K562 (cell line): ENCODE measurements around the gene AP3S2. TPM values are rescaled to one million over a fixed set of nuclear protein-coding genes. Genes with fewer than 3 reads are reported as not detected.
A peak's percentile ranks its signal among the peaks of the same experiment; 100 is the strongest.

Experiments used
- ATAC-seq: fragments of 200-7000 bp; cut with Tn5 transposase; 3 replicates; pipeline ENCODE4 v1.9.1; 2020; ENCODE audit warnings: moderate library complexity
- BruUV-seq: library from RNA; stranded (reverse); fragments of 400-500 nt; replicated peaks from 2 replicates; lab custom pipeline; 2021; lab: Mats Ljungman, UMichigan
- CTCF ChIA-PET: fragments of 300-600 bp; formaldehyde crosslinking; extraction: SDS; loops from one replicate; lab custom pipeline; 2021; ENCODE audit warnings: low intra/inter-chr PET ratio; lab: Yijun Ruan, JAX
- POLR2A ChIA-PET: fragments of 300-600, 350-650 bp; sonication (Branson Sonifier 250); formaldehyde crosslinking; extraction: SDS; loops from one replicate; lab custom pipeline; 2021; ENCODE audit warnings: antibody characterized with exemption, inconsistent platforms; lab: Yijun Ruan, JAX
- DNase-seq, 4 experiments: peaks; one replicate each; pipeline versions ENCODE4 v3.0.0 to v3.0.0-alpha.2; 2011 to 2018; ENCODE audit warnings: low spot score in 3 of 4, mixed read lengths in 3 of 4; ENCODE audit errors: extremely low read depth in 1 of 4
- FAIRE-seq: peaks from 2 replicates; lab custom pipeline; 2011; peaks lifted over from hg19 to GRCh38; lab: Jason Lieb, UNC
- H2AFZ ChIP-seq: 2 replicates; pipeline ENCODE4 v1.6.0; 2011; ENCODE audit warnings: low read depth, low read length, control low read depth, inconsistent platforms
- H3K27ac ChIP-seq: fragments of 200-600 bp; 3 replicates; pipeline ENCODE4 v1.8.0; 2011; ENCODE audit warnings: low read depth, mild to moderate bottlenecking, control low read depth, inconsistent platforms, low read length, moderate library complexity, mixed read lengths; ENCODE audit errors: extremely low read depth
- H3K27me3 ChIP-seq, 2 experiments: fragments of 300-600 bp in 1 of 2; 2 replicates in 1 of 2; 3 replicates in 1 of 2; pipeline versions ENCODE4 v1.6.0 to v1.8.0; 2011; ENCODE audit warnings: inconsistent platforms in 2 of 2, low read length in 2 of 2, mild to moderate bottlenecking in 1 of 2, mixed read lengths in 1 of 2, moderate library complexity in 1 of 2; ENCODE audit not compliant: control insufficient read depth in 2 of 2, insufficient read depth in 2 of 2
- H3K36me3 ChIP-seq: fragments of 300-600 bp; 3 replicates; pipeline ENCODE4 v1.8.0; 2011; ENCODE audit warnings: mild to moderate bottlenecking, low read length, inconsistent platforms; ENCODE audit not compliant: control insufficient read depth, insufficient read depth
- H3K4me1 ChIP-seq, 2 experiments: fragments of 200-600 bp in 1 of 2; replicated peaks in 1 of 2; 2 replicates in 1 of 2; 3 replicates in 1 of 2; pipeline versions ENCODE4 v1.5.1 to v1.8.0; 2011; ENCODE audit warnings: inconsistent platforms in 2 of 2, low read length in 2 of 2, mild to moderate bottlenecking in 1 of 2, mixed read lengths in 1 of 2, moderate library complexity in 1 of 2; ENCODE audit not compliant: control insufficient read depth in 2 of 2, insufficient read depth in 2 of 2
- H3K4me2 ChIP-seq: 2 replicates; pipeline ENCODE4 v1.6.1; 2011; ENCODE audit warnings: low read length, control low read depth, inconsistent platforms, mixed read lengths; ENCODE audit not compliant: insufficient read depth
- H3K4me3 ChIP-seq: fragments of 200-600 bp; sonication (generic), shearing (Covaris generic); 2 replicates; pipeline ENCODE4 v1.5.1; 2016; ENCODE audit warnings: control low read depth, inconsistent platforms
- H3K79me2 ChIP-seq: fragments of 200-600 bp; 3 replicates; pipeline ENCODE4 v1.8.0; 2011; ENCODE audit warnings: low read length, inconsistent platforms; ENCODE audit not compliant: control insufficient read depth, insufficient read depth
- H3K9ac ChIP-seq, 2 experiments: 2 replicates each; pipeline versions ENCODE4 v1.6.0 to v1.6.1; 2011; ENCODE audit warnings: low read depth in 2 of 2, low read length in 2 of 2, control low read depth in 1 of 2, inconsistent platforms in 1 of 2, mild to moderate bottlenecking in 1 of 2, mixed read lengths in 1 of 2; ENCODE audit not compliant: insufficient read depth in 1 of 2
- H3K9me1 ChIP-seq: one replicate; pipeline ENCODE4 v1.6.0; 2011; ENCODE audit warnings: inconsistent platforms, mild to moderate bottlenecking, low read length, moderate library complexity; ENCODE audit not compliant: control insufficient read depth, insufficient read depth
- H3K9me3 ChIP-seq: replicated peaks from 2 replicates; pipeline ENCODE4 v1.5.1; 2011; ENCODE audit warnings: low read depth, low read length, inconsistent platforms; ENCODE audit not compliant: control insufficient read depth, insufficient read depth
- H4K20me1 ChIP-seq: replicated peaks from 2 replicates; pipeline ENCODE4 v1.6.1; 2011; ENCODE audit warnings: low read length, inconsistent platforms, mixed read lengths; ENCODE audit not compliant: control insufficient read depth, insufficient read depth
- ATF7 ChIP-seq: fragments of 450-650 bp; IDR thresholded peaks from 2 replicates; pipeline ENCODE4 v1.7.1; 2014; ENCODE audit warnings: mild to moderate bottlenecking, moderate library complexity
- CCAR2 ChIP-seq: fragments of 200-400 bp; formaldehyde crosslinking; IDR thresholded peaks from 2 replicates; pipeline ENCODE4 v1.6.1; 2017; ENCODE audit warnings: mild to moderate bottlenecking, low read depth, low read length
- FOXK2 ChIP-seq, 2 experiments: fragments of 450-650 bp; IDR thresholded peaks in 1 of 2; conservative IDR thresholded peaks in 1 of 2; 2 replicates each; pipeline ENCODE4 v1.6.1; 2016; ENCODE audit warnings: low read depth in 2 of 2, mild to moderate bottlenecking in 1 of 2
- HBP1 ChIP-seq: fragments of 450-650 bp; formaldehyde crosslinking; IDR thresholded peaks from 2 replicates; pipeline ENCODE4 v1.4.0; 2022; ENCODE audit warnings: missing genetic modification characterization
- PRDM10 ChIP-seq: fragments of 450-650 bp; IDR thresholded peaks from 2 replicates; pipeline ENCODE4 v1.6.1; 2018; ENCODE audit not compliant: partially characterized antibody
- ZFP91 ChIP-seq: sonication (generic); formaldehyde crosslinking; IDR thresholded peaks from 2 replicates; pipeline ENCODE4 v1.8.0; 2022; ENCODE audit warnings: mild to moderate bottlenecking, missing genetic modification reagents
- ZNF740 ChIP-seq, 3 experiments: fragments of 200-800 bp in 1 of 3; sonication (Bioruptor generic) in 1 of 3; sonication (generic) in 1 of 3; formaldehyde crosslinking in 1 of 3; IDR thresholded peaks; 2 replicates each; pipeline versions ENCODE4 v1.6.1 to v1.8.0; 2016 to 2022; ENCODE audit warnings: mild to moderate bottlenecking in 2 of 3, missing compliant biosample characterization in 2 of 3, missing genetic modification characterization in 2 of 3, missing genetic modification reagents in 1 of 3
- ZNF764 ChIP-seq: fragments of 250-450 bp; sonication (Bioruptor Pico); IDR thresholded peaks from 2 replicates; pipeline ENCODE4 v1.4.0; 2020; ENCODE audit warnings: low read depth, mild to moderate bottlenecking, moderate library complexity
- WGBS: fragments of 100-300 bp; shearing (Covaris generic); methylation state at CpG from one replicate; pipeline ENCODE4 v1.1.6; 2016; ENCODE audit warnings: low coverage, mixed read lengths; ENCODE audit not compliant: insufficient coverage; ENCODE audit errors: missing lambda C conversion rate; 5-methylcytosine and 5-hydroxymethylcytosine counted together
- in situ Hi-C: fragments of 300-500 bp; cut with MboI; formaldehyde crosslinking; loops from 4 replicates; pipeline ENCODE4 v1.15.0; 2018; ENCODE audit warnings: inconsistent platforms, mixed read lengths
- intact Hi-C: fragments of 100-400 bp; cut with micrococcal nuclease; formaldehyde crosslinking; loops from 2 replicates; pipeline ENCODE4 v1.14.2; 2022
- polyA plus RNA-seq, 8 experiments: library from polyadenylated mRNA; depleted of rRNA in 4 of 8; stranded (reverse) in 5 of 8; unstranded in 3 of 8; fragments of >200 nt; fragmentation: Nextera tagmentation in 2 of 8; fragmentation: Illumina TruSeq in 1 of 8; extraction: Ambion mirVana in 2 of 8; extraction: Trizol in 1 of 8; gene quantifications; 2 replicates each; pipeline versions ENCODE4 v1.2.1 to v1.2.3, GENCODE V29; 2011 to 2014; ENCODE audit warnings: inconsistent platforms in 1 of 8, missing spikeins in 1 of 8
- total RNA-seq, 7 experiments: library from RNA; depleted of rRNA in 6 of 7; stranded (reverse); fragments of >200 nt in 6 of 7; fragmentation: Illumina TruSeq in 2 of 7; extraction: Trizol in 2 of 7; gene quantifications; 2 replicates each; pipeline versions ENCODE4 v1.2.1 to v1.2.3, GENCODE V29; 2011 to 2021; ENCODE audit warnings: low replicate concordance in 1 of 7

AP3S2 gene
- total and polyA plus RNA-seq, 9 of the 15 experiments (the other 6 are each of a cell fraction or from before 2014, with no cell fraction given): 16.4 to 54.1 (median 37.4) TPM

GRCh38 chr15:89813381-89814111 is 80.2 kb downstream of the AP3S2 start:
- intact Hi-C loops (loop anchor here (2.0 kb wide), 1 partner anchor 31 kb away; no protein-coding TSS in a partner anchor), in situ Hi-C loops (no loop called here)
- Histone ChIP-seq H3K79me2 (no peaks in the 10 kb centered on the region), H3K9me3 (0 out of 2 replicates have a peak, but pooled peaks cover 4% of the 10 kb centered on the region), H4K20me1 (no peaks in the 10 kb centered on the region), H3K4me3 (no peak overlapping the region), H3K9me1 (no peaks in the 10 kb centered on the region), H3K36me3 (no peaks in the 10 kb centered on the region), H3K9ac (peak overlapping the region in 1 of 2 experiments; percentile 75; a peak in 2 of 4 replicates), H3K27me3 (no peaks in the 10 kb centered on the region), H3K27ac (no peak overlapping the region), H3K4me1 (peaks cover 0 to 43% of the 10 kb centered on the region in 2 experiments; a peak in 3 of 5 replicates), H2AFZ (no peak overlapping the region), H3K4me2 (no peak overlapping the region)
- no TSS peak for BruUV-seq
- no peak for TF ChIP-seq ZNF764 (CRISPR knock-in tag)
- TF ChIP-seq HBP1 (CRISPR knock-in tag): no peak
- peak; percentile 98 for TF ChIP-seq PRDM10
- no peak for TF ChIP-seq ZFP91 (CRISPR knock-in tag)
- TF ChIP-seq FOXK2 (conservative IDR thresholded peaks at IDR 0.05 in 1 of 2, IDR thresholded peaks at IDR 0.05 in 1 of 2; ENCODE audit: low read depth in 2 of 2): peak in 1 of 2 experiments; percentile 69; a peak in 1 of 4 replicates
- peak; percentile 35; the same call in 1 of the 2 replicates for TF ChIP-seq ZNF740 (CRISPR knock-in tag; IDR thresholded peaks at IDR 0.05)
- TF ChIP-seq ZNF740 (tag; IDR thresholded peaks at IDR 0.05): no peak
- TF ChIP-seq CCAR2: no peak
- peak; percentile 76 for TF ChIP-seq ATF7
- CTCF ChIA-PET: no interaction called here
- POLR2A ChIA-PET: interaction anchor here (0.8 to 1.1 kb wide), 2 partner anchors 12 to 53 kb away, joined by 3 to 4 read pairs; no protein-coding TSS in a partner anchor
- WGBS: 73% methylated on average over 10 of the region's 13 CpGs
- DNase-seq (no peak), ATAC-seq (no peak), FAIRE-seq (no peak)
